CD4-positive, alpha-beta T cell treated with Interferon gamma for 1 hour (primary cell): ENCODE measurements around the gene SIPA1L3.
"Not testable (repeated sequence)": the region's sequence is repeated elsewhere in the genome, so short reads cannot be mapped to it uniquely, and the experiment has no call there.

Experiments used
- DNase-seq: peaks from one replicate; pipeline ENCODE4 v3.0.0-alpha.2; 2020

SIPA1L3 gene

DNA sequence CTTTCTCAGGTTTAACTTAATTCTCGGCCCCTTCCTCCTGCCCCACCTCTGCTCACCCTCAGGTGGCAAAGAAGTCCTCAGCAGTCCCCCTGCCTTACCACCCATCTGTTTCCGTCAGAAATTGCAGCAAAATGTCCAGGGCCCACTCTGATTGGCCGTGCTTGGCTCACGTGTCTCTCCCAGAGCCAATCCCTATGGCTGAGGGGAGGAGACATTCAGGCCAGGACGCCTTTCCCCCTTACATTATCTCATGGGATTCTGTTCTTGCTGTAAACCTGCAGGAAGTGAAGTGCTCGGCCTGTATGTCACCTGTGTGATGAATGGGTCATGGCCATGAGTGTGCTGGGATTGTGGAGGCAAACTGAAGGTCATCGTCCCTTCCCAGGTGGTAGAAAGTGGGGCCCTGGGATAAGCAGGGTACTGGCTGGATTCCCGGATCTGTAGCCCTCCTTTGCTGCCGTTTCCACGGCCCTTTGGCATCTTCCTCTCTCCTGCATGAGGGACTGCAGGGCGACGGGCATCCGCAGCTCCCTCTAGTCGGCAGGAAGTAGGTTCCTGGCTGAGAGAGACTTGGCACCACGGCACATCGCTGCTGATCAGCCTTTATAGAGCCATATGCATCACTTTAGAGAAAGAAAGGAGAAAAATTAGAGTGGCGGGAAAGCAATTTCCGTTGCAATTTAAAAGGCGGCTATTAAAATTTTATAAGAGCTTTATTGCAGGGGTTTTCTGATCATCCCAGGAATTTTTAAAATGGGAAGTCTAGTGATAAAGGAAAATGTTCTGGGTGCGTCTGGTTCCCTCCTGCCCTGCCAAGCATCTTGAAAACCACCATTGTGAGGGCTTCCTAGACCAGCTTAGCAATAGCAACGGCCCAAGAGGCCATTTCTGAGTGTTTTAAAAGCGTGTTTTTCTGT, 118.2 kb downstream of the SIPA1L3 start:
- no peak for DNase-seq

DNA sequence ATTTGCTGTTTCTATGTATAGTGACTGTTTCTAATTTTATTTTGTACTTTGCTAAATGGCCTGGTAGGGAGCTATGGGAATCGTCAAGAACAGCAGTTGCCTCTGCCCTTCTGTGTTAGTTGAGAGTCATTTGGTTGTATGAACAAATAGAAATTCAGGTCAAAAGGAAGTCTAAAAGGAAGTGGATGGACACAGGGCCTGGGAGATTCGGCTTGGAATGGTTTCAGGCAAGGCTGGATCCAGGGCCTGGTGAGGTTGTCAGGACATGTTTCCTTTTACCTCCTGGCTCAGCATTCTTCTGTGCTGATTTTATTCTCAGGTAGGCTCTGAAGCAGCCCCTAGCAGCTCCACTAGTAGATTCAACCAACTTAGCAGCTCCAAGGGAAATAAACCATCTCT, 118.9 kb downstream of the SIPA1L3 start:
- no peak for DNase-seq

DNA sequence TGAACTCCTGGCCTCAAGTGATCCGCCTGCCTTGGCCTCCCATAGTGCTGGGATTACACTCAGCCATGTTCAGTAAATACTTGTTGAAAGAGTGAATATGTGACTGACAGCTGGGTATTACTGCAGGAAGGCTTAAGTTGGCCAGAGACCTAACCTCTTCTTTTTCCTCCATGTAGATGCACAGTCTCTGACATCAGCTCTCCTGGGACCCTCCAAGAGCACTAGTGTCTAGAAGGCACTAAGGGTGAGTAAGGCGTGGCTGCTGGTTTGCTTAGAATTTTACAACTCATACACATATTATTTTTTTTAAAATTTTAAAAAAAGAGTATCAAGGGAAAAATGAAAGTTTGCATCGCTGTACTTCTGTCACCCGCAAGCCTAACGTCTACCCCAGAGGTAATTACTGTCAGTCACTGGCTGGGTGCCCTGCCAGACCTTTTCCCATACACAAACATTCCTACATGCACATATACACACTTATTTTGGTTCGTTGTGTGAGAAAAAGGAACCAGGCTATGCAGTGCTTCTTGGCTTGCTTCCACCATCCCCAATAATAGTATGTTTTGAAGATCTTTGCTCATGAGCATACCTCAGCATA, 122.0 kb downstream of the SIPA1L3 start:
- no peak for DNase-seq

DNA sequence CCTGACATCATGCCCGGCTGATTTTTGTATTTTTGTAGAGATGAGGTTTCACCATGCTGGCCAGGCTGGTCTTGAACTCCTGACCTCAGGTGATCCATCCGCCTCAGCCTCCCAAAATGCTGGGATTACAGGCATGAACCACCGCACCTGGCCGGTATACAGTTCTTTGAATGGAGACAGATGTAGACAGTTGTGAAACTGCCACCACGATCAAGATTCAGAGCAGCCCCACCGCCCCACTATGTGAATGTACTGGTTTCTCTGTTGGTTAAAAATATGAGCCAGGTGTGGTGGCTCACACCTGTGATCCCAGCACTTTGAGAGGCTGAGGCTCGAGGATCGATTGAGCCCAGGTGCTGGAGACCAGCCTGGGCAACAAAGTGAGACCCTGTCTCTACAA, 123.0 kb downstream of the SIPA1L3 start:
- not testable (repeated sequence) for DNase-seq

DNA sequence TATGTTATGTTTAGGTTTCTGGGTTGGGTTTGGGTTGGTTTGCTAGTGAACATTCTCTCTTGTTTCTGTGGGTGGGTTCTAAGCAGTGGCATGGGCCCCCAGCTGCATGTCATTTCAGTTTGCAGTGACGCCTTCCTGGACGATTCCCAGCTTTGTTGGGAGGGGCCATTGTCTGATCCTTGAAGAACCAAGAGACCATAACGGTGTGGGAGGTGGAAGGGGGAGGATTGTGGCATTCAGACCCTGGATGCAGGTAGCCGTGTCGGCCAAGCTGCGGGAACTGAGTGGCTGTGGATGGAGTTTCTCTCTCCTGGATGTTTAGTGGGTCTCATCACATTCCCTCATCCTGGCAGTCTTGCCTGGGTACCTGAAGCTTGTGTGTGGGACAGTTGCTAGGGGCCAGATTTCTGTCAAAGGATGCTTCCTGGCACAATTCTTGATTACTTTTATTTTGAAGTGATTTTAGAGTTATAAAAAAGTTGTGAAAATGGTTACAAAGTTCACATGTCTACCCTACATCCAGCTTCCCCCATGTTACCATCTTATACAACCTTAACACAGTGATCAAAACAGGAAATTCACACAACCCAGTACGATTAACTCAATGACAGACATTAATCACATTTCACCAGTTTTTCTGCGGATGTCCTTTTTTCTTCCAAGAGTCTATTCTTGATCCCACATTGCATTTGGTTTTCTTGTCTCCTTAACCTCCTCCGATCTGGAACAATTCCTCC, 123.8 kb downstream of the SIPA1L3 start:
- no peak for DNase-seq

DNA sequence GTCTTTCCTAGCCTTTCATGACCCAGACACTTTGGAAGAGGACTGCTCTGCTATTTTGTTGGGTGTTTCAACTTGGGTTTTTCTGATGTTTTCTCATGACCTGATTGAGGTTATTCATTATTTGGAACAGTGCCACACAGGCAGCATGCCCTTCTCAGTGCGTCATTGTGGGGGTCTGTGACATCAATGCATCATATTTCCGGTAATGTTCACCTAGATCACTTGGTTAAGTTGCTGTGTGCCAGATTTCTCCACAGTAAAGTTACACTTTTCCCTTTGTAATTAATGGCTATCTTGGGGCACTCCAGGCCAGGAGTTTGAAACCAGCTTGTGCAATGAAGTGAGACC, 124.4 kb downstream of the SIPA1L3 start:
- no peak for DNase-seq

DNA sequence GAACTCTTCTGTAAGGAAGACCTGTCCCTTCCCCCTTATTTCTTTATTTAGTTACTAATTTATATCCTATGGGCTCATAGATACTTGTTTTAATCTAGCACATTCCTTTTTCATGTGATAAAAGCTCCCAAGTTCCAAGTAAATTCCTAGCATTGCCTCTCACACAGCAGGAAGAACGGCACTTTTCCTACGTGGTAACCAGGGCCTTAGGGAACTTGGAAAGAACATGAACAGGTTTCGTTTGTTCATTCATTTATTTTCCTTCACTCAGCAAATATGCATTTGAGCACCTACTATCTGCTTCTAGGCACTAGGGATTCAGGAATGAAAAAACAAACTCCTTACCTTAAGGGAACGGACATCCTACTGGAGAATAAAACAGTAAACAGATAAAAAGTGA, 125.1 kb downstream of the SIPA1L3 start:
- no peak for DNase-seq

DNA sequence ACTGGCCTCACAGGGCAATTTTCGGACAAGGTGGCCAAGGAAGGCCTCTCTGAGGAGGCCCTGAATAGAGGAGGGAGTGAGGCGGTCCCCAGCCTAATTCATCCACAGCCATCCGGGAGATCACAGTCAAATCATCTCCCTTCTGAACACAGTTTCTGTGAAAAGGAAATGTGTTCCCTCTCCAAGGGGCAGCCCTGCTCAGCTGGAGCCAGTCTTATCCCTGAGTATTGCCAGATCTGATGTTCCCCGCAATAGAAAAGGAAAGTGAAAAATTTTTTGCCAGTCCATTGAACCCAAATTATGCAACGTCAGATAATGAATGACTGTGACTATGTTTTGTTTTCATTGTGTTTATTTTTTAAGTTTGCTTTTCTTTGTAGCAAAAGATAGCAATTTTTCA, 125.9 kb downstream of the SIPA1L3 start:
- DNase-seq, result no peak

DNA sequence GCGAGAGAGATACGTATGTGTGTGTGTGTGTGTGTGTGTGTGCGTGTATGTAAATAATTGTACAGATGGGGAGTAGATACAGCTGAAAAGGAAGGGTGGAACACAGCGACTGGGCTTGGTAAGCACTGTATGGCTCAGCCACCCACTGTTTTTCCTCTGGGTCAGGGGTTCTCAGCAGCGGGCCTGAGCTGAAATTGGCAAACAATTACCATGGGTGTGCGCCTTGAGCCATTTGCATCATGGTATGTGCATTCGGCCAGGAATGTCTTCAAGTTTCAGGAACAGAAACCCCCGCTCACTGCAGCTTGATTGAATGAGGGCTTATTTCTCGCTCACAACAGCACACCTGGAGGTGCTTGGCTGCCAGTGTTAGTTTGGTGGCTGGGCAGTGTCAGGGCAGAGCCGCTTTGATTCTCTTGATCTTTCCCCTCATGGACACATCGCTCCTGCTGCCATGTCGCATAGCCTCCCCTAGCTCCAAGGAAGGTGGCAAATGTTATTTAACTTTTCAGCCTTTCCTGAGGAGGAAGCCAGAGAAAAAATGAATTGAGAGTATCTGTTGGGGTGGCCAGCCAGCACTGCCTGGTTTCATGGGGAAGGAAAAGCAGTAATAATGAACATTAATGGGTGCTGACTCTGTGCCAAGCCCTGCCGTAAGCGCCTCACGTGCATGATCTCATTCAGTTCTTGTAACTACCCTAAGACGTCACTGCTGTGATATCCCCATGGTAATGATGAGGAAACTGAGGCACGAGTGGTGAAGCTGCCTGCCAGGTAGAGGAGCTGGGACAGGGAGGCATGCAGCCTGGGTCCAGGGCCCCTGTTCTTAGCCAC, 126.9 kb downstream of the SIPA1L3 start:
- peak; percentile 57 for DNase-seq

DNA sequence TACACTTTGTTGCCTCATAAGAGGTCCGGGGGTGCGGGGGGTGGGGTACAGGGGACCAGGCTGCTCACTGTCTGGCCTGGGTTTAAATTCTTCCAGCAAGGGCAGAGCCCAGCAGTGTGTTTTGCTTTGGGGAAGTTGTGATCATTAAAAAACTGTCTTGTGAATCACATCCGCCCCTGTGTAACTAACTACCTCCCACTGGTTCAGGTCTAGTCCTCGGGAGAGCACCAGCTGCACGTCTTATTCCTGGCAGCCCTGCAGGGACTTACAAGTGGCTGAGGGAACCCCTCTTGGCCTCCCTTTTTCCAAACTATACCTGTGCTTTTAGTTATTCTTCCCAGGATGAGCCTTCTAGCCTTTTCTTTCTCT, 127.5 kb downstream of the SIPA1L3 start:
- DNase-seq, result peak; percentile 39

DNA sequence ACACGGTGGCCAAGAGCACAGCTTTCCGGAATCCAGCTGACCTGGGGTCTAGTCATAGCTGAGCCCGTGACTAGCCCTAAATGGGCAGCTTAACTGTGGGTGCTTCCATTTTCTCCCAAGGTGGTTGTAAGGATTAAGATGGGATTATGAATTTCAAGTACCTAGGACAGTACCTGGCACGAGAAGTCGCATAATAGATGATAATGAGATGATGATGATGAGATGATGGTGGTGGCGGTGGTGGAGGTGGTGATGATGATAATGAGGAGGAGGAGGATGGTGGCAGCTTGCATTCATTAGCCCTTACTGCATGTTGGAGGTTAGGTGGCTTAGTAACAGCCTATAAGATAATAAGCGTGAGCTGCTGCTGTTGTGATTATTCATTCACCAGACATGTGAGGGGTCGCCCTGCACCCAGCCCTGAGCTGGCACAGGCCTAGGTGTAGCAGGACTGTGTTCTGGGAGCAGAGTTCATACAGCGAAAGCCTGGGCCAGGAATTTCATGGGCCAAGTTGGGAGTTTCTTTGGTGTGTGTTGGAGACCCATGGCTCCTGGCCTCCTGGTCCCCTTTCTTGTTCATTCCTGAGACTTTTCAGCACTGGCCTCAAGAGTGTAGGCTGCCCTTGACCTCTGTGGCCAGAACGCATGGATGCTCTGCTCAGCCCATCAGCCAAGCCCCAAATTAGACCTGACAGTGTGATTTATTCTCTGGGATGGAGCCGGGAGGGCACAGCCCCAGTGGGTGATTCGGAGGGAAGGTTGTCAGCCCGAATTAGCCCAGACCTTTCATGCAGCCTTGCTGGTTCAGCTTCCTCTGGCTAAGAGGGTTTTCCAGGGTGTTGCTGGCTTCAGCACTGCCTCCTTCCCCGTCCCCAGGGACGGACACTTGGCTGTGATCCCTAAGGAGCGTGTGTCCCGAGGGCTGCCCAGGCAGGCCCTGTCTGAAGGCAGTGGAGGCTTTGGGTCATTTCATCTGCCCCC, 128.8 kb downstream of the SIPA1L3 start:
- DNase-seq, result no peak

DNA sequence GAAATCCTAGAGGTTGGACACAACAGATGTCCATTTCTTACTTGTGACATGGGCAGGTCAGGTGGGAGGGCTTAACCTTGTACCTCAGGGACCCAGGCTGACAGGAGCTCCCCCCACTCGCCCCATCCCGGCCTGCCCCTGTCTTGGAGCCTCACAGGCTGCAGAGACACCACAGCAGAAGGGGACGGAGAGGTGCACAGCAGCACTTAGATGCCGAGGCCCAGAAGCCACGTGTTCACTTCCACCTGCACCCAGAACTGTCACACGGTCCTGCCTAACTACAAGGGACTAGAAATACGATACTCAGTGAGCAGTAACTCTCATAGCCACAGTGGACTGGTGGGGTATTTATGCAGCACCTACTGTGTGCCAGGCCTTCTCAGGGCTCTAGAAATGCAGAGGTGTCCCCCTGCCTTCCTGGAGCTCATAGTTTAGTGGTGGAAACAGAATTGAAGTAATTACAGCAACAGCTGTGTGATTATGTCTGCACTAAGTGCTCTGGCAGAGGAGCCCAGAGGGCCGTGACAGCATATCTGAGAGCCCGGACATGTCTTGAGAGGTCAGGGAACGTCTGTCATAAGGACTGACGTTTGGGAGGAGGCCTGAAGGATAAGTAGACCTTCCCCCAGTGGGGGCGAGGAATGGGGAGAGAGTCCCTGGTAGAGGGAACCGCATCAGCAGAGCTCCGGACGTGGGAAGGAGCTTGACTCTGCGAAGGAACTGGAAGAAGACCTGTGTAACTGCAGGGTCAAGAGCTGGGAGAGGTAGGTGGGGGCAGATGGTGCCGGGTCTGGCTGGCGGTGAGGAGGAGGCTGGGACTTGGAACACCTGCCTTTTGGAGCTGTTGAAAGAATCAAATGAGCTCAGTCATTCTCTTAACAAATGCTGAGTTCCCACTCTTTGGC, 130.0 kb downstream of the SIPA1L3 start:
- no peak for DNase-seq

DNA sequence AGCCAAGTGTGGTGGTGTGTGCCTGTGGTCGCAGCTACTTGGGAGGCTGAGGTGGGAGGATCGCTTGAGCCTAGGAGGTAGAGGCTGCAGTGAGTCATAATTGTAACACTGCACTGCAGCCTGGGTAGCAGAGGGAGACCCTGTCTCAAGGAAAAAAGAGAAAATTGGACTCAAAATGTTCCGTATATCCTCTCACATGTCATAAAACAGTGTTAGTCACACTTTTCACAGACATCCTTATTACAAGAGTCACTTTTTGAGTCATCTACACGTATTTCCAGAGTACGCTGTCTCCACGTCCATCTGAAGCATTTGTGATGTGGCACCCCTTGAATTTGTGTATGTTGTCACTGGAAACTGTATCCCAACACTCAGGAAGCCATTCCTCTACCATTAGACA, 133.0 kb downstream of the SIPA1L3 start:
- DNase-seq, result no peak

DNA sequence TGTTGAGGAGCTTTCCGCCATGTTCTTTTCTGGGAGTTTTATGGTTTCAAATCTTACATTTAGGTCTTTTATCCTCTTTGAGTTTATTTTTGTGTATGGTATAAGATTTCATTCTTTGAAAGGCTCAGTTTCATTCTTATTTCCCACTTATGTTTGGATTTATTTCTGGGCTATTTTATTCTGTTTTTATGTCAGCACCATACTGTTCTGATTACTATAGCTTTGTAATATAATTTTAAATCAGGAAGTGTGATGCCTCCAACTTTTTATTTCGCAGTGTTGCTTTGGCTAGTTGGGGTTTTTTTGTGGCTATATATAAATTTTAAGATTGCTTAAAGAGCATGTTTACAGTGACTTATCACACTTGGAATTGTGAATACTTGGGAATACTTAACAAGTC, 135.1 kb downstream of the SIPA1L3 start:
- DNase-seq, result no peak

DNA sequence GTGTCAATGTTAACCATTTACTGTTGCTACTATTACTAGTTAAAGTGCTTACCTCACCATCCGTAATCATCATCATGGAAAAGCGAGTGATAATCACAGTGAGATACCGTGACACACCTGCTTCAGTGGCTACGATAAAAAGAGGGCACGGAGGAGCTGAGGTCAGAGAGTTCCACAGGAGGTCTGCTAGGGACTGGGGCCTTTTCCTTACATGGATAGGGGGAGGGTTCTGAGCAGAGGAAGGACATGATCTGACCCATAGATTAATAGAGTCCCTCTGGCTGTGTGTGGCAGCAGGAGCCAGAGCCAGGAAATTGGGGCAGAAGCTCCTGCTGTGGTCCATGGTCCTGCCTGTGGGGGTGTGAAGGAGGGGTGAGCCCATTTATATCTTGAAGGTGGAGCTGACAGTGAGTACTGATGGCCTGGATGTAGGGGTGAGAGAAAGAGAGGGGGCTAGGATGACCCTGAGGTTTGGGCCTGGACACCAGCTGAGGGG, 136.7 kb downstream of the SIPA1L3 start:
- DNase-seq, result no peak

DNA sequence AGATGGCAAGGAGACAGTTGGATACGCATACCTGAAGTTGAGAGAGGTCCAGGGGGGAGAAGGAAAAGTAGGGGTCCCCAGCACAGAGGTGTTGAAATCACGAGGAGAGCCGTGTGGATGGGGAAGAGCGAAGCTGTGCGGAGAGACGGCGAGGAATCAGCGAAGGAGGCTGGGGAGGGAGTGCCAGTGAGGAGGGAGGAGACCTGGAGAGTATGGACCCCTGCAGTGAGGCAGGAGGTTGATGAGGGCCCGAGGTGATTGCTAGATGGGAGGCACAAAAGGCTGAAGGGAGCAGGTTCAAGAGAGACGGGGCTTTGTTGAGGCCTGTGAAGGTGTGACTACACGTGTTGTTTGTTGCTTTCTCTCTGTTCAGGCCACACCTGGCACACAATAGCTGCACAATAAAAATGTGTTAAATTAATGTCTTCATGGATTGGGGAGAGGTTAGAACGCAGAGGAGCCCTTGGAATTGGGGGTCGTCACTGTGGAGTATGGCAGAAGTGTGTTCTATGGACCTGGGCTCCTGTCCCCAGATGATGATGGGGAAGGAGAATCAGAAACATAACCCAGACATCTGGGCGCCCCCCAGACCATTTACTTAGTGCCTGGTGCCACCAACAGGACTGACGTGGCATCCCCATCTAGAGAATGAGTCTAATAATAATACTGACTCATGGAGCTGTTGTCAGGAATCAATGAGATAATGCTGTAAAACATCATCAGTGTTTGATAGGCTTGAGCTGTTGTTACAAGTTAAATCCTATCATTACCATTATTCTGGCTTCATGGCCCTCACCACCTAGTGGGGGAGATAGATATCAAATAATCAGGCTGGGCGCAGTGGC, 137.5 kb downstream of the SIPA1L3 start:
- no peak for DNase-seq

DNA sequence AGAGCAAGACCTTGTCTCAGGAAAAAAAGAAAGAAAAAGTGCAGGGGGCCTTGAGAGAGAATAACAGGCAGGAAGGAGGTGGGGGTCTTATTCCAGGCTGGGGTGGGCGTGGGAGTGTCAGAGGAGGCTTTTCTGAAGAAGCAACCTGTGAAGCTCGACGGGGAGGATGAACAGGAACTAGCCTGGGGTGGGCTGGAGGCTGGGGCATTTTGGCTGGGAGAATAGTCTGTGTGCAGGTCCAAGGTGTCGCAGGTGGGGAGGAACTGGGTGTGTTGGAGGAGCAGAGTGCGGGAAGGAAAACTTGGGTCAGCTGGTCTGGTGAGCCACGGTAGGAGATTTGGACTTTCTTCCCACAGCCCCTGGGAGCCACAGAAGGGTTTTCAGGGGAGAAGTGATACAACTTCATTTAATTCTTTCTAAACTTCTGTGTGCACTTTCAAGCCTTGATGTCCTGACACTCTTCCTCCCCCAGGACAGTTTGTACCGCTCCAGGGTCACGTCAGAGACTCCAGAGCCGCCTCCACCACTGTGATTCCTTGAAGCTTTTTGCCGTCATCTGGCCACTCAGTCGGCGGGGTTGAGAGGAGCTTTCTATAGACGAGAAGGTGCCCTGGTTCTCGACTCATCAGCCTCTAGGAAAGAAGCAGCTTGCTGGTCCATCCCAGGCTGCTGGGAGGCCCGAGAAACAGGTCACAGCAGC, 138.7 kb downstream of the SIPA1L3 start:
- DNase-seq, result no peak

DNA sequence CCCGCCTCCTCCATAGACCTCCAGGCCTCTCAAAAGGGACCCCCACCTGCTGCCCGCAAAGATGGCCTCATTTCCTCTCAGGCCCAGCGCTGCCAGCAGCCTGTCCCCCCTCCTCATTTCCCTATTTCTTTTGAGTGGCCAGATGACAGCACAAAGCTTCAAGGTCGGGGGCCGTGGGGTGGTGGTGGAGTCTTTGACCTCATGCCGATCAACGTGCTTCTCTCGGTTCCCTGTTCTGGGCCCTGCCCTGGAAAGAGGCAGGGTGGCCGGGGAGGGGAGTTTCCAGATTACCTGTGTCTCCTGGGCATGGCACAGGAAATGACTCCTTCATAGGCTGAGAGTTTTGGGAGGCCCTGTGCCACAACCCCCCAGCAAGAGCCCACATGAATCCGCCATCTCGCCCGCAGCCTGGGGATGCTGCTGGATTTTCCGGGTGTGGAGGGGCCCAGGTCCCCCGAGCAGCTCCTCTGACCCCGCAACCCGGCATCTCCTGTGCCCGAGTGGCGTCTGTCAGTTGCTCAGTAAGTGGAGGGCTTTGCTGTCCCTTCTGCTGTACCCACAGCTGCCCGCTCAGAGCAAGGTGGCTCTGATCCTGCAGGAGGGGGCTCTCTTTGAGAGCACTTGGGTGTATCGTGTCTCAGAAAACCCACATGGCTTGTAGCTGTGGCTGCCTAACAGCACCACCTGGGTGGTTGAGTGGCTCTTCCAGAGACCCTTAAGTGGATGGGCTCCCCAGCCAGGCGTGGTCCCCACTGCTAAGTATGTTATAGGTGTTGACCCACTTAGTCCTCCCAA, 139.4 kb downstream of the SIPA1L3 start:
- peak; percentile 68 for DNase-seq
